Epithelial cell of esophagus (primary cell): ENCODE data around the gene MORF4L1.
A peak's percentile ranks its signal among the peaks of the same experiment; 100 is the strongest.

Source experiments
- DNase-seq: peaks from one replicate; pipeline ENCODE4 v3.0.0; 2010; ENCODE audit warnings: low read depth
- H3K4me3 ChIP-seq: 2 replicates; pipeline ENCODE4 v1.5.1; 2011; ENCODE audit warnings: mild to moderate bottlenecking, low read length, control low read depth
- TF ChIP-seq, protein P1 (sequence below): IDR thresholded peaks from 2 replicates; pipeline ENCODE4 v1.5.1; 2011; ENCODE audit warnings: low read depth, mild to moderate bottlenecking, low read length, control low read depth, inconsistent platforms; ENCODE audit not compliant: insufficient read depth; ENCODE audit errors: missing control alignments

Gene MORF4L1

GRCh38 chr15:78909160-78909695 is 36.5 kb downstream of the MORF4L1 start:
- TF ChIP-seq, protein P1, sequence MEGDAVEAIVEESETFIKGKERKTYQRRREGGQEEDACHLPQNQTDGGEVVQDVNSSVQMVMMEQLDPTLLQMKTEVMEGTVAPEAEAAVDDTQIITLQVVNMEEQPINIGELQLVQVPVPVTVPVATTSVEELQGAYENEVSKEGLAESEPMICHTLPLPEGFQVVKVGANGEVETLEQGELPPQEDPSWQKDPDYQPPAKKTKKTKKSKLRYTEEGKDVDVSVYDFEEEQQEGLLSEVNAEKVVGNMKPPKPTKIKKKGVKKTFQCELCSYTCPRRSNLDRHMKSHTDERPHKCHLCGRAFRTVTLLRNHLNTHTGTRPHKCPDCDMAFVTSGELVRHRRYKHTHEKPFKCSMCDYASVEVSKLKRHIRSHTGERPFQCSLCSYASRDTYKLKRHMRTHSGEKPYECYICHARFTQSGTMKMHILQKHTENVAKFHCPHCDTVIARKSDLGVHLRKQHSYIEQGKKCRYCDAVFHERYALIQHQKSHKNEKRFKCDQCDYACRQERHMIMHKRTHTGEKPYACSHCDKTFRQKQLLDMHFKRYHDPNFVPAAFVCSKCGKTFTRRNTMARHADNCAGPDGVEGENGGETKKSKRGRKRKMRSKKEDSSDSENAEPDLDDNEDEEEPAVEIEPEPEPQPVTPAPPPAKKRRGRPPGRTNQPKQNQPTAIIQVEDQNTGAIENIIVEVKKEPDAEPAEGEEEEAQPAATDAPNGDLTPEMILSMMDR, result no peak

GRCh38 chr15:78909791-78910228 is 37.1 kb downstream of the MORF4L1 start:
- TF ChIP-seq, protein P1, result peak; percentile 75
- peak; percentile 54 for DNase-seq
- H3K4me3 ChIP-seq, result no peak overlapping the region

More at GRCh38 chr15:78909160-78909695, 36.5 kb downstream of the MORF4L1 start:
- no peak for DNase-seq
- no peak overlapping the region for H3K4me3 ChIP-seq

GRCh38 chr15:78910271-78910670 is 37.6 kb downstream of the MORF4L1 start:
- no peak overlapping the region for H3K4me3 ChIP-seq
- TF ChIP-seq, protein P1, result no peak
- no peak for DNase-seq

DNA sequence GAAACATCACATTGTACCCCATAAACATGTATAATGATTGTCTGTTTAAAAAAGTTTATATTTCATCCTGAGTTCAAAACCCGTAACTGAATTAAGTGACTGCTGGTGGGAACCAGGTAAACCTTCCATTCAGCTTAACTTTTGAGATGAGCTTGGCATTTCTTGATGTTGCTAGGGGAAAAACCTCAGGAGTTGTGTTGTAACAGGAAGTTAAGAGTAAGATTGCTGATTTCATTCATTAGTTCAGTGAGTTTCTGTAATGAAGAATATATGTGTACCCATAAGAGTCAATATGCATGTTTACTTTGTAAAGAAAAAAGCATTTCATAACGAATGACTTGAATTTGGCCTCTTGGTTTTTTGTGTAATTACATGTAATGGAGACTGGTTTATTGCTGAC is 39.6 kb downstream of the MORF4L1 start:
- H3K4me3 ChIP-seq, result no peak overlapping the region
- TF ChIP-seq, protein P1, result no peak
- no peak for DNase-seq

DNA sequence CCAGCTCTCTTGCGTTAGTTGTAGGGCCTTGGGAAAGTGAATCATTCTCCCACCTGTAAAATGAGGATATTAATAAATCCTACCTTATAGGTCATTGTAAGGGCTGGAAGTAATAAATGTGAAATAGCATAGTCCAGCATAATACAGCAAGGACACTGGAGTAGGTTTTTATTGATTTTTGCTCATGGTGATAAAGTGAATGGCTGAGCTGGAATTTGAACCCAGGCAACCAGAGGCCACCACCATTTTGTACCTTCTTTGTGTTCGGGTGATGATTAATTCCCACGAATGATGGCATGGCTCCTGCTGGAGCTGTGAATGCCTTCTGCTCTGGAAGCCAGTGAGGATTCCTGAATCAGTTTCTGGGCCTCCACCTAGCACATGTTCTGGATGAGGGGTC is 40.3 kb downstream of the MORF4L1 start:
- TF ChIP-seq, protein P1, result no peak
- H3K4me3 ChIP-seq, result no peak overlapping the region
- no peak for DNase-seq

- H3K4me3 ChIP-seq, result no peak overlapping the region
- peak; percentile 29 for DNase-seq
- TF ChIP-seq, protein P1, result peak; percentile 51
Observed at GRCh38 chr15:78914027-78914764, 41.5 kb downstream of the MORF4L1 start.

DNA sequence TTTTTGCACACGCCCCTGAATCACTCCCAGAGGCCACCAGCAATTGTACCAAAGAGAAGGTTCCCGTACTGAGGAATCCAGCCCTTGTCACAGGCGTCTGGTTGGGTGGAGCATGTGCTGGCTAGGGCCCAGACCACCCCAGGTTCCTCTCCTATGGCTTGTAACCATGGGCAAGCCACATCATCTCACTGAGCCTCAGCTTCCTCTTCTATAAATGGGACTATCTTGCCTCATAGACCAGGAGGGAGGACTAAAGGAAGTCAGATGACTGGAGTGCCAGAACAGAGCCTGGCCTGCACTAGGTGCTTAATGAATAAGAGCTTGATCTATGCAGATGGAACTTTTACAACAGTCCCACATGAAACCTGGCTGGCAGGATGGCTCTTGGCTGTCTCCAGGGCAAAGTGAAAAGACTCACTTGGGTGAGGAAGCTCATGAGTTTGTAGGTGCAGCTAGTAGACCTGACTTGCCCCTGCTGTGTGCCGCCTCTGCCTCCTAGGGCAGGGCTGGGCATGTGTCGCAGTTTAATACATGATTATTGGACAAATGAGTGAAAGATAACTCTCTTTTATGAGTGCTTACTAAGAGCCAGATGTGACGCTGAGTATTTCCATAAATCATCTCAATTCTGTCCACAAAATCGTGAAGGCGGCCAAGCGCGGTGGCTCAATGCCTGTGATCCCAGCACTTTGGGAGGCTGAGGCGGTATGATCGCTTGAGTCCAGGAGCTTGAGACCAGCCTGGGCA is 42.8 kb downstream of the MORF4L1 start:
- TF ChIP-seq, protein P1, result no peak
- peak; percentile 19 for DNase-seq
- no peak overlapping the region for H3K4me3 ChIP-seq
